Heart left ventricle (tissue), 13 donors: ENCODE data around the gene CCR9.

ENCODE experiments used
- POLR2A ChIP-seq, 2 donors: fragments of 450-650 bp; IDR thresholded peaks; one replicate each; pipeline ENCODE4 v1.6.1; 2017; ENCODE audit warnings: antibody characterized with exemption in 2 of 2, mild to moderate bottlenecking in 2 of 2, moderate library complexity in 2 of 2
- TF ChIP-seq, protein P1 (sequence below), 12 donors: fragments of 200-600 bp; sonication (generic) in 4 of 12; IDR thresholded peaks; one replicate each; pipeline versions ENCODE4 v1.5.0 to v1.8.0; 2018 to 2022; ENCODE audit warnings: antibody characterized with exemption in 12 of 12, mild to moderate bottlenecking in 5 of 12
- donor health status: ischemic (EF 13 %, LVEDD 7.1; RV severe dilation, severe dysfunction).
- donor health status: DM: no; HTN: yes; CAD: no.
- donor health status: DM: no; HTN: no; CAD: no.
- donor health status: ischemic (EF 25% LVEDD 6.9; RV normal size, moderate dysfunction).
- donor health status: ischemic (EF 25% LVEDD 5.7; RV mildly dilated, moderate dysfunction).
- donor health status: ischemic (EF 35%, LVEDD 5.7; RV mildly dilated, moderate dysfunction).
- donor health status: nonischemic (EF 11% LVEDD 7.7; RV severe dilation, severe dysfunction).
- donor health status: DM: yes; HTN: yes; CAD: no.
- donor health status: PGD.
- donor health status: ischemic (EF 29% LVEDD 5.4; RV normal size, mild dysfunction).
- donor health status: nonischemic (EF 23%, LVEDD 6.1; RV moderate dilation, normal function).

DNA sequence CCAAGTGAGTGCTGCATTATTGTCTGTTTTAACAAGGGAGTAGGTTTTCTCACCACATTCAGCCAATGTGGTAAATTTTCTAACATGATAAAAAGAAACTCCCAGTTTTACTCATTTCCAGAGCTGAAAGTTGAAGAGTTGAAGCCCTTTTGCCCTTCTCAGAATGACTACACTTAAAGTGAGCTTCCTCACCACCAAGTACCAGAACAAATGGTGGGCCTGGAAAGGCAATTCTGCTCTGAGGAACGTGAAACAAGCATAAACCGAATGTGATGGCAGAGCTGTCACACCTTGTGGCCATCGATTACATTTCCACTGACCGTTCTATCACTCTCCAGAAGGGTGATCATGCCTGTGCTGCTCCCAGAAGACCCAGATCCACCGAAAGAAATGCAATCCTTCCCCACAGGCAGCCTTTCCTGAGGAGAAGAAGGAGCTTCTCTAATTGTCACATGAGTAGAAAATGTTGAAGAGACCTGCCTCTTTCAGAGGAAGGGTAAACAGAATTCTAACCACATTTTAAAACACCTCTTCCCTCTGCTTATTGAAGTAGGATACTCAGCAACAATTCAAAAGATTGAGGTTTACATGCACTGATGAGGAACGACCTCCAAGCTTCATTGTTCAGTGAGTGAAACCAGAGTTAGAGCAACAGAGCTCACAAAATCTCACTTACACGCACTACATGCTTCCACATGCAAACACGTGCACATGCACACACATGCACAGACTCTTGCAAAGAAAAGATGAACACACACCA, 21.4 kb upstream of the CCR9 start:
- no peak for TF ChIP-seq POLR2A (IDR thresholded peaks at IDR 0.05)
- TF ChIP-seq, protein P1, sequence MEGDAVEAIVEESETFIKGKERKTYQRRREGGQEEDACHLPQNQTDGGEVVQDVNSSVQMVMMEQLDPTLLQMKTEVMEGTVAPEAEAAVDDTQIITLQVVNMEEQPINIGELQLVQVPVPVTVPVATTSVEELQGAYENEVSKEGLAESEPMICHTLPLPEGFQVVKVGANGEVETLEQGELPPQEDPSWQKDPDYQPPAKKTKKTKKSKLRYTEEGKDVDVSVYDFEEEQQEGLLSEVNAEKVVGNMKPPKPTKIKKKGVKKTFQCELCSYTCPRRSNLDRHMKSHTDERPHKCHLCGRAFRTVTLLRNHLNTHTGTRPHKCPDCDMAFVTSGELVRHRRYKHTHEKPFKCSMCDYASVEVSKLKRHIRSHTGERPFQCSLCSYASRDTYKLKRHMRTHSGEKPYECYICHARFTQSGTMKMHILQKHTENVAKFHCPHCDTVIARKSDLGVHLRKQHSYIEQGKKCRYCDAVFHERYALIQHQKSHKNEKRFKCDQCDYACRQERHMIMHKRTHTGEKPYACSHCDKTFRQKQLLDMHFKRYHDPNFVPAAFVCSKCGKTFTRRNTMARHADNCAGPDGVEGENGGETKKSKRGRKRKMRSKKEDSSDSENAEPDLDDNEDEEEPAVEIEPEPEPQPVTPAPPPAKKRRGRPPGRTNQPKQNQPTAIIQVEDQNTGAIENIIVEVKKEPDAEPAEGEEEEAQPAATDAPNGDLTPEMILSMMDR (IDR thresholded peaks at IDR 0.05): no peak
